Liver (tissue), 9 donors: Measurements from ENCODE around the gene DDIT4. TPM values are rescaled to one million over a fixed set of nuclear protein-coding genes. Genes with fewer than 3 reads are reported as not detected.

Experiments used
- DNase-seq: peaks from one replicate; pipeline ENCODE4 v3.0.0-alpha.2; 2017; ENCODE audit warnings: low spot score
- H3K27ac ChIP-seq, 2 donors: one replicate each; pipeline ENCODE4 v1.7.0; 2013; ENCODE audit warnings: inconsistent platforms in 2 of 2, low read length in 2 of 2, control low read depth in 1 of 2, low read depth in 1 of 2, mild to moderate bottlenecking in 1 of 2
- H3K27me3 ChIP-seq, 4 donors: one replicate each; pipeline versions ENCODE4 v1.6.1 to v1.7.0; 2013; ENCODE audit warnings: low read length in 3 of 4, inconsistent platforms in 1 of 4, mild to moderate bottlenecking in 1 of 4, moderate library complexity in 1 of 4; ENCODE audit not compliant: control insufficient read depth in 4 of 4, insufficient read depth in 4 of 4
- H3K36me3 ChIP-seq, 4 donors: one replicate each; pipeline versions ENCODE4 v1.6.1 to v1.7.0; 2013; ENCODE audit warnings: low read length in 3 of 4, mild to moderate bottlenecking in 3 of 4, low read depth in 1 of 4, moderate library complexity in 1 of 4; ENCODE audit not compliant: control insufficient read depth in 4 of 4, insufficient read depth in 3 of 4
- H3K4me1 ChIP-seq, 4 donors: one replicate each; pipeline versions ENCODE4 v1.6.1 to v1.7.0; 2013; ENCODE audit warnings: low read length in 3 of 4, mild to moderate bottlenecking in 3 of 4, moderate library complexity in 1 of 4; ENCODE audit not compliant: control insufficient read depth in 4 of 4, insufficient read depth in 4 of 4
- H3K4me3 ChIP-seq, 3 donors: one replicate each; pipeline versions ENCODE4 v1.6.1 to v1.7.0; 2013; ENCODE audit warnings: low read length in 3 of 3, control low read depth in 1 of 3, low read depth in 1 of 3, mild to moderate bottlenecking in 1 of 3
- H3K9ac ChIP-seq, 2 donors: one replicate each; pipeline ENCODE4 v1.7.0; 2013; ENCODE audit warnings: low read length in 2 of 2, mild to moderate bottlenecking in 2 of 2, moderate library complexity in 2 of 2, control low read depth in 1 of 2, low read depth in 1 of 2
- H3K9me3 ChIP-seq, 4 donors: one replicate each; pipeline versions ENCODE4 v1.6.1 to v1.7.0; 2013; ENCODE audit warnings: low read length in 3 of 4; ENCODE audit not compliant: control insufficient read depth in 4 of 4
- ATF3 ChIP-seq: IDR thresholded peaks from 2 replicates; pipeline ENCODE4 v1.6.1; 2016; ENCODE audit warnings: antibody characterized with exemption
- CTCF ChIP-seq: fragments of 150-350 bp; IDR thresholded peaks from 2 replicates; pipeline ENCODE4 v1.5.1; 2017; ENCODE audit warnings: improper control_type of control experiment, low read depth, low read length; ENCODE audit not compliant: missing input control
- EGR1 ChIP-seq, 2 donors: IDR thresholded peaks; 2 replicates each; pipeline ENCODE4 v1.6.1; 2016 to 2018; ENCODE audit warnings: antibody characterized with exemption in 2 of 2, low read depth in 2 of 2
- FOXA1 ChIP-seq: IDR thresholded peaks from 2 replicates; pipeline ENCODE4 v1.6.1; 2016; ENCODE audit warnings: antibody characterized with exemption
- FOXA2 ChIP-seq: IDR thresholded peaks from 2 replicates; pipeline ENCODE4 v1.6.1; 2016; ENCODE audit warnings: antibody characterized with exemption
- GABPA ChIP-seq, 2 donors: IDR thresholded peaks in 1 of 2; conservative IDR thresholded peaks in 1 of 2; 2 replicates each; pipeline ENCODE4 v1.6.1; 2016; ENCODE audit warnings: antibody characterized with exemption in 2 of 2, mild to moderate bottlenecking in 1 of 2, moderate library complexity in 1 of 2
- HNF4A ChIP-seq, 2 donors: conservative IDR thresholded peaks; 2 replicates each; pipeline ENCODE4 v1.6.1; 2016; ENCODE audit warnings: antibody characterized with exemption in 2 of 2, mild to moderate bottlenecking in 2 of 2
- HNF4G ChIP-seq: IDR thresholded peaks from 2 replicates; pipeline ENCODE4 v1.6.1; 2016; ENCODE audit warnings: antibody characterized with exemption
- JUND ChIP-seq, 2 donors: IDR thresholded peaks; 2 replicates each; pipeline ENCODE4 v1.6.1; 2016; ENCODE audit warnings: antibody characterized with exemption in 2 of 2
- MAX ChIP-seq: IDR thresholded peaks from 2 replicates; pipeline ENCODE4 v1.6.1; 2016; ENCODE audit warnings: antibody characterized with exemption
- NR2F2 ChIP-seq: IDR thresholded peaks from 2 replicates; pipeline ENCODE4 v1.6.1; 2016; ENCODE audit warnings: antibody characterized with exemption
- RAD21 ChIP-seq, 2 donors: IDR thresholded peaks; 2 replicates each; pipeline ENCODE4 v1.6.1; 2016; ENCODE audit warnings: antibody characterized with exemption in 2 of 2, mild to moderate bottlenecking in 2 of 2
- REST ChIP-seq: IDR thresholded peaks from 2 replicates; pipeline ENCODE4 v1.6.1; 2016; ENCODE audit warnings: antibody characterized with exemption, mild to moderate bottlenecking
- RXRA ChIP-seq, 2 donors: IDR thresholded peaks; 2 replicates each; pipeline ENCODE4 v1.6.1; 2017 to 2018; ENCODE audit warnings: antibody characterized with exemption in 2 of 2, mild to moderate bottlenecking in 1 of 2
- SP1 ChIP-seq: IDR thresholded peaks from 2 replicates; pipeline ENCODE4 v1.6.1; 2018; ENCODE audit warnings: antibody characterized with exemption, mild to moderate bottlenecking
- TAF1 ChIP-seq: conservative IDR thresholded peaks from 2 replicates; pipeline ENCODE4 v1.6.1; 2016; ENCODE audit warnings: antibody characterized with exemption, mild to moderate bottlenecking
- YY1 ChIP-seq: IDR thresholded peaks from 2 replicates; pipeline ENCODE4 v1.6.1; 2016; ENCODE audit warnings: antibody characterized with exemption, mild to moderate bottlenecking
- ZBTB33 ChIP-seq: IDR thresholded peaks from 2 replicates; pipeline ENCODE4 v1.6.1; 2016; ENCODE audit warnings: antibody characterized with exemption
- WGBS: extraction: QIAGEN DNeasy Blood & Tissue Kit; methylation state at CpG from one replicate; pipeline ENCODE4 v1.1.7; 2013; 5-methylcytosine and 5-hydroxymethylcytosine counted together
- polyA plus RNA-seq, 2 donors: library from polyadenylated mRNA; stranded (reverse) in 1 of 2; unstranded in 1 of 2; fragments of 200-250 nt in 1 of 2; fragments of >200 nt in 1 of 2; fragmentation: Nextera tagmentation in 1 of 2; extraction: Ambion mirVana in 1 of 2; gene quantifications; one replicate each; pipeline versions ENCODE4 v1.2.1 to v1.2.3, GENCODE V29; 2013 to 2015
- total RNA-seq, 2 donors: library from RNA; depleted of rRNA; stranded (reverse); fragments of >200 nt; gene quantifications; one replicate each; pipeline ENCODE4 v1.2.3, GENCODE V29; 2014
- donor health status: healthy.
- donor health status: healthy.
- donor health status: healthy.
- donor health status: healthy.
- donor health status: healthy.

Gene DDIT4
- total and polyA plus RNA-seq, 4 donors: 18.4 to 69.0 (median 43.7) TPM

GRCh38 chr10:72260239-72260975 is 13.3 kb upstream of the DDIT4 start:
- no peaks in the 10 kb centered on the region for H3K27me3 ChIP-seq
- no peaks in the 10 kb centered on the region for H3K36me3 ChIP-seq
- peak overlapping the region; percentile 90 to 96 for H3K27ac ChIP-seq
- peak overlapping the region; percentile 30 to 72 for H3K9ac ChIP-seq
- WGBS: 8% methylated on average over 19 of the region's 19 CpGs
- peak overlapping the region; percentile 45 to 72 (median 51) for H3K4me3 ChIP-seq
- peak; percentile 84 for DNase-seq
- H3K9me3 ChIP-seq: no peaks in the 10 kb centered on the region
- TF ChIP-seq GABPA (IDR thresholded peaks at IDR 0.05 in 1 of 2, conservative IDR thresholded peaks at IDR 0.05 in 1 of 2) (no peak), YY1 (peak; percentile 8), FOXA2 (no peak), REST (no peak), MAX (no peak), EGR1 (IDR thresholded peaks at IDR 0.05; ENCODE audit: low read depth in 2 of 2) (no peak), HNF4A (conservative IDR thresholded peaks at IDR 0.05) (peak; percentile 48 to 62), RXRA (IDR thresholded peaks at IDR 0.05) (peak; percentile 59 to 73), FOXA1 (no peak), TAF1 (no peak), JUND (IDR thresholded peaks at IDR 0.05) (peak; percentile 43 to 81), RAD21 (IDR thresholded peaks at IDR 0.05) (peak in 1 of 2 donors; percentile 29), ATF3 (no peak), ZBTB33 (no peak), SP1 (peak; percentile 78), NR2F2 (peak; percentile 96), HNF4G (peak; percentile 29), CTCF (peak; percentile 13)
- peaks cover 12 to 39% (median 26%) of the 10 kb centered on the region in 4 donors for H3K4me1 ChIP-seq
